ENCODE measurements around the gene CXXC1.
"Not testable (repeated sequence)": the region's sequence is repeated elsewhere in the genome, so short reads cannot be mapped to it uniquely, and the experiment has no call there.

Gene CXXC1

DNA sequence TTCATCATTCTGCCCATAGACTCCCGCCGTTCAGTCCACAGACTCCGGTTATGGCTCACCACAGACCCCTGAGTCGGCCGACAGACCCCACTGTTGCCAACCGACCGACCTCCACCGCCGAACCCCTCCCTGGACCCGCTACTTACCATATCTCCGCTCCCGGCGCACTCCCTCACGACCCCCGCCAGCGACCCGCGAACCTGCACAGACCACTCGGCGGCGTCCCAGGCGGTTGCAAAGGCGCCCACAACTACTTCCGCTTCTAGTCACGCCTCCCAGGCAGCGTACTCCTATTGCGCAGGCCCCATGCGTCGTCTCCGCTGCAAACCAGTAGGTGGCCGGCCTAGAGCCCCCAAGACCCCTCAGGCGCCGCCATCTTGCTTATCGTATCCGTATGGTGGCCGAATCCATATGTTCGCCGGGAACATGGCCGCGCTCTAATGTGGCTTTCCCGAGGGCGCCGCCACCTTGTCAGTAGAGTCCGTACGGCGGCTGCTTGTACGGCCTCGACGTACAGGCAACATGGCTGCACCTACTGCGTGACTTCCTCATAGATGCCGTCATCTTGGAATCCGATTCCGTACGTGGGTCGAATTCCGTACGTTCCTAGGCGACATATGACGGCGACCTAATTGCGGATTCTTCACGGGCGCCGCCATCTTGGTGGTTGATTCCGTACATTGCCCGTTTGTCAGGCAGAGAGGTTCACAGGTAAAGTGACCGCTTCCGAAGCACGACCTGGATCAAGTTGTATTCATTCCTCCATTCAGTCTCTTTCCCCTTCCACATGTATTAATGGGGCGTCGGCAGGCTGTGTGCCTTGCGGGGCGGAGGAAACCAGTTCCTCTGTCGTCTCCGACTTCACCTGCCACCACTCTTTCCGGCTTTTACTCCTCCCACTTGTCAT is at the start of gene CXXC1:
Gene CXXC1, minus strand, starts transcription at position 252 of the 907 bp plus-strand sequence. Its CDS starts 103 bp downstream, at position 149.
- DNase-seq: peak; percentile 99

DNA sequence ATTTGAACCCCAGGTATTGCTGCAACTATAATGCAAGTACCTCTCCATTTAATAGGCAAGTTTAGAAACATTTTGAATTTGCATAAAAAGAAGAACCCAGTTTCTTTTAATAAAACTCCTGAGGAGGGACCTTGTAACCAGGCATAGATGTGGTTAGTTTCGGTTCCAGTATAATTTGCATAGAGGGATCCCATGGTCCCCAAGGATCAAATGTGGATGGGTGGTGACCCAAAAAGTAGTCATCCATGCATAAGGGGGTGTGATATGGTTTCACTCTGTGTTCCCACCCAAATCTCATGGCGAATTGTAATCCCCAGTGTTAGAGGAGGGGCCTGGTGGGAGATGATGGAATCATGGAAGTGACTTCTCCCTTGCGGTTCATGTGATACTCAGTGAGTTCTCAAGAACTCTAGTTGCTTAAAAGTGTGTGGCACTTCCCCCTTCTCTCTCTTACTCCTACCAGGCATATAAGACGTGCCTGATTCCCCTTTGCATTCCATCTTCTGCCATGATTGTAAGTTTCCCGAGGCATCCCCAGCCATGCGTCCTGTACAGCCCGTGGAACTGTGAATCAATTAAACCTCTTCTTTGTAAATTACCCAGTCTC is 47.2 kb upstream of the CXXC1 start:
- DNase-seq: no peak

DNA sequence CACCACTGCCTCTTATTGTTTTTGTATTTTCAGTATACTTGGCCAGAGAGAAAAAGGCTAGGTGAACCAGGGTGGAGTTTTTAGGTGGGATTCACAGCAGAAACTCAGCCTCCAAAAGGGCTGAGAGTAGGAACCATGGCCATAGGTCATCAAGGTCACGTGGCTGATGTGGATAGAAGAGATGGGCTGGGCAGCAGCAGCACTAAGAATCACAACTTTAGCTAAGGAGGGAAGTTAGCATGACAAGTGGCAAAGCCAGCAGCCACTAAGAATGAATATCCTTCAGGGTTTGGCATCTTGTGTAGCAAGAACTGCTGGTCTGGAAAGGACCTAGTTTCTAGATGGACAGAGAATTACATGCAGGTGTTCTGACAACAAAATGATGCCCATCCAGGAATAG is 44.2 kb upstream of the CXXC1 start:
- no peak for DNase-seq

DNA sequence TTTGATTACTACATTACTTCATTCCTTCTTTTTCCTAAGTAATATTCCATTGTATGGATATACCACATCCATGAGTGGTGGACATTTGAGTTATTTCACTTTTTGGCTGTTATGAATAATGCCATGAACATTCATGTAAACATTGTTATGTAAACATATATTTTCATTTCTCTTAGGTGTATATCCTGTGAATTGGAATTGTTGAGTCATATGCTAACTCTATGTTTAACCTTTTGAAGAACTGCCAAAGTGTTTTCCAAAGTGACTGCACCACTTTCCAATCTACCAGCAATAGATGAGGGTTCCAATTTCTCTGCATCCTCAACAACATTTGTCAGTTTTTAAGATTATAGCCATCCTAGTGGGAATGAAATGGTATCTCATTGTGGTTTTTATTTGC is 42.7 kb upstream of the CXXC1 start:
- no peak for DNase-seq

DNA sequence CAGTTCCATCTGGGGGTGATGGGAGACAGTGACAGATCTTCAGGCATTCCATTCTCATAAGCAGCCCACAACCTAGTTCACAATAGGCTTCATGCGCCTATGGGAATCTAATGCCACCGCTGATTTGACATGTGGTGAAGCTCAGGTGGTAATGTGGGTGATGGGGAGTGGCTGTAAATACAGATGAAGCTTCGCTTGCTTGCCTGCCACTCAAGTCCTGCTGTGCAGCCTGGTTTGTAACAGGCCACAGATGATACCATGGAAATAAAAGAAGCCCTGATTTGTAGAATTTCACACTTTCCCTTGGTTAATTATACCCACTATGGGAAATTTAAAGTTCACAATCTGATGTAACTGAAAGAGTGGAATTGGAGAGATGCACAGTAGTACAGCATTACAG is 40.5 kb upstream of the CXXC1 start:
- no peak for DNase-seq

DNA sequence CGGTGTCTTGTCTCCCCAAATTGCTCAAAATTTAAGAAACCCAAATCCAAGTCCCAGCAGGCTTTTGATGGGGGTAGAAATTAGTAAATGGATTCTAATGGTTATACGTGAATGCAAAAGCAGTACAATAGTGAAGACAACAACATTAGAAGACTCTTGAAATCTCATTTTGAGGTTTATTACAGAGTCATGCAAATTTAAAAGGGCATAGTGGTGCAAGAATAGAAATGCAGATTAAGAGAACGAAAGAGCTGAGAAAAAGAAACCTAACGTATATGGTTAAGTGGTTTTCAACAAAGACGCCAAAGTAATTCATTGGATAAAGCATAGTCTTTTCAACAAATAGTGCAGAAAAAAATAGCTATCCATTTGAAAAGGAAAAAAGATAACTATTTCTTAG is 33.2 kb upstream of the CXXC1 start:
- DNase-seq: no peak

DNA sequence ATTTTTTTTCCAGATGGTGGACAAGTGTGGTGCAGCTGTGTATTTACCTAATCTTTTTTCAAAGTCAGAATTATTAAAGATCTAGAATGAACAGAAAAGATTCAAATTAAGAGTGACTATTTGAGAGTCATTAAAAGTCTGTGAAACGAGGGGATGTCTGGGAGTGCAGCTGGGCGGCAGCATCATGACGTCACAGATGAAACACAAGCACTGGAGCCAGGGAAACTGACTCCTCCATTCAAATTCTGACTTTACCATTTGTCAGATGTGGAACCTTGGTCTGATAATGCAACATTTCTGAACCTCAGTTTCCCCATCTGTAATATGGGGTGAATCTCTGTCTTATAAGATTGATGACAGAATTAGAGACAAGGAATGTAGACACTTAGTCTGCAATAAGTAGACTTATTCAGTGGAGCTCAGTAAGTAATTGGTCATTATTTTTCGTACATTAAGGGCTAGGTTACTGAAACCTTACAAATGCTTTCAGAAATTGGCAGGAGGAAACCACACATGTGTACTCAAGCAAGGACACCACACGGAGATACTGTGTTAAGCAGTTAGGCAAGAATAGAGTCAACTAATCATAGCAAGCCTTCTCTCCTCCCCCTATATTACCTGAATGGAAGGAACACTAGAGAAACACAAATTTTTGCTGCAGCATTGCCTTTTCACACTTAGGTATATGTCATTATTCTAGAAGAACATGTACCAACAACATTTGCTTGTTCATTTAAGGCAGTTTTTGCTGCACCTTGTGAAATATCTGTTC is 27.8 kb upstream of the CXXC1 start:
- no peak for DNase-seq

DNA sequence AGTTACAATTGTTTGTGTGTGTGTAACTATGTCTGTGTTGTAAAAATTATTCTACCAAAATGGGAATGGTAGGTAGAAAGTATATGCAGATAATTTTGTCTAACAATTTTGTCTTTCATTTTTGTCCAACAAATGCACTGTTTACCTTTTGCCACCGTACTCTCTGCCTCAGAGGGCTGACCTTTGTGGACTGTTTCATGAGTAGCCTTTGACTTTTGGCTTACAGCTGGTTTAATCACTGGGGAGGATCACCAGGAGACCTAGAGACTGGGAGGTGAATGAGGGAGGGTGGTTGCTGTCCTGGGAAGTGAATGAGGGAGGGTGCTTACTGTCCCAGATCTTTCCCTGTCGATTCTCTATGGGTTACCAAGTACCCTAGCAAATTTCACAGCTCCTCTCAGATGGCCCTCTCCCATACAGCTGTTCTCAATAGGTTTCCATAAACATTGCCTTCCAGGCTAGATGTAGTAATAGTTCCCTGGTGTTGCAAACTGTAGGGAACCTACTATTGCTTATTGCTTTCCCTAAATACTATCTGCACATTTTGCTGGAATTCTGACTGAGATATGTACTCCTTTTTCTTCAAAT is 26.5 kb upstream of the CXXC1 start:
- no peak for DNase-seq

DNA sequence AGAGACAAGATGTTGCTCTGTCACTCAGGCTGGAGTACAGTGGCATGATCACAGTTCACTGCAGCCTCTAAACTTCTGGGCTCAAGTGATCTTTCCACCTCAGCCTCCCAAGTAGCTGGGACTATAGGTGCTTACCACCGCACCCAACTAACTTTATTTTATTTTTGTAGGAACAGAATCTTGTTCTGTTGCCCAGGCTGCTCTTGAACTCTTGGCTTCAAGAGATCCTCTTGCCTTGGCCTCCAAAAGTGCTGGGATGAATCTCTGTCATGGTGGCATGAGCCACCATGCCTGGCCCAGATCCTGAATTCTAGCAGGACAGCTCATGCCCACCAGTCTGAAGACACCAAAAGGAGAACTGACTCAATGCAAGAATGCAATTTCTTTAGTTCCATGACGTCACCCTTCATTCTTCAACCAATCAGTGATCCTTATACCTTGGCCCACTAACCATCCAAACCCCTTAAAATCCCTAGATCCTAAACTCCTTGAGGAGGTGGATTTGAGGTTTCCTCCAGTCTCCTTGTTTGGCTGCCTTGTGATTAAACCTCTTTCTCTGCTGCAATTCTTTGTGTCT is 25.6 kb upstream of the CXXC1 start:
- DNase-seq: no peak

DNA sequence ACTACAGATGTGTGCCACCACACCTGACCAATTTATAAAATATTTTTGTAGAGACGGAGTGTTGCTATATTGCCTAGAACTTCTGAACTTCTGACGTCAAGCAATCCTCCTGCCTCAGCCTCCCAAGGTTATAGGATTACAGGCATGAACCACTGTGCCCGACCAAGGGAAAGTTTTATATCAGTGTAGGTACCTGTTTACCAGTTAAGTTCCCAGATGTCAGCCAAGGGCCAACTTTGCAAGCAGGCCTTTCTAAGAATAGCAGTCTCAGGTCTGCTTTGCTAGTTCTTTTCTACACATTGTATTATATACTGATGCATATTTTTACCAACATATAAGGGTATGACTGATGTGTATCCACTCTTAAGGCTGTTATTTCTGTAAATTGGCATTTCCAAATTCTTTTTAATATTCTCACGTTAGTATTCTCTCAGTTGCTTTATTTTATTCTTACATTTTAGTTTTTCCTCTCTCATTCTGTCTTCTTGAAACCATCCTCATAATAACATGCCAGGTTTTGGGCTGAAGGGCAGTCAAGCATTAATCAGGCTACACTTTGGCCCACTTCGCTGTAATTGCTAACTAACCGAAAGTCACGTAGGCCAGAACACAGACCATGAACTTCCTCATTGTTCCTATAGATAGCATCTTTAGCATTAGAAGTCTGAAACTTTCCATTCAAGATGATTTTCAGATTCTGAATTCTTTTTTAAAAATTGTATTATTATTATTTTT is 25.0 kb upstream of the CXXC1 start:
- no peak for DNase-seq

DNA sequence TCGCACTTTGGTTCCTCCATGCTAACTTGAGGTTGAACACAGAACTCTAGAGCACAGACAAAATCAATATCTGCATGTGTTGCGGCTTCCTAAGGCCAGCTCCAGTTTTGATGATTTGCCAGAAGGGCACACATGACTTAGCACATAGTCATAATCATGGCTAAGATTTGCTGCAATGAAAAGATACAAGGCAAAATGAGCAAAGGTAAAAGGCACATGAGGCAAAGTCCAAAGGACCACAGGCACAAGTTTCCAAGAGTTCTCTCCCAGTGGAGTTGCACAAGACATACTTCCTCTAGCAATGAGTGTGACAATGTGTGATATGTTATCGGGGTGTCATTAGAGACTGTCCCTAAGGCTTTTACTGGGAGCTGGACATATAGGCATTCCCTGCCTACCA is 24.2 kb upstream of the CXXC1 start:
- DNase-seq: no peak

DNA sequence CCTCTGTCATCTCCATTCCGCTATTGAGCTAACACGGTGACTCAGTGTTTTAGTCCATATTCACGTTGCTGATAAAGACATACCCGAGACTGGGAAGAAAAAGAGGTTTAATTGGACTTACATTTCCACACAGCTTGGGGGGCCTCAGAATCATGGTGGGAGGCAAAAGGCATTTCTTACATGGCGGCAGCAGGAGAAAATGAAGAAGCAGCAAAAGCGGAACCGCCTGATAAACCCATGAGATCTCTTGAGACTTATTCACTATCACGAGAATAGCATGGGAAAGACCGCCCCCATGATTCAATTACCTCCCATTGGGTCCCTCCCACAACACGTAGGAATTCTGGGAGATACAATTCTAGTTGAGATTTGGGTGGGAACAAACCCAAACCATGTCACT is 22.6 kb upstream of the CXXC1 start:
- no peak for DNase-seq

DNA sequence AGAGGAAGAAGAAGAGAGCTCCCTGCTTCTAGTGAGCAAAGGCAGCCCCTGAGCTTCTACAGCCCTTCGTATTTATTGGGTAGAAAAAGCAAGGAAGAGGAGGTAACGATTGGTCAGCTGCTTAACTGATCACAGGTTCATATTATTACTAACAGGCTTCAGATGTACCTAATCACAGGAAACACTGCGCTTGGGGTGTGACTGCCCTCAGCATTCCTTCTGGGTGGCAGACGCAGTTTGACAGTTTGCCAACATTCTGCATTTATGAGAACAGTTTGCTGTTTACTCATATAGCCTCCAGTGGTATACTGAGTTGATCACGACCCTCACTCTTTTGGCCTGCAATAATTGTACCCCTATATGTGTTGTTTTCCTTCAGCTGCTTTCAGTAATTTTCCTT is 21.4 kb upstream of the CXXC1 start:
- not testable (repeated sequence) for DNase-seq

DNA sequence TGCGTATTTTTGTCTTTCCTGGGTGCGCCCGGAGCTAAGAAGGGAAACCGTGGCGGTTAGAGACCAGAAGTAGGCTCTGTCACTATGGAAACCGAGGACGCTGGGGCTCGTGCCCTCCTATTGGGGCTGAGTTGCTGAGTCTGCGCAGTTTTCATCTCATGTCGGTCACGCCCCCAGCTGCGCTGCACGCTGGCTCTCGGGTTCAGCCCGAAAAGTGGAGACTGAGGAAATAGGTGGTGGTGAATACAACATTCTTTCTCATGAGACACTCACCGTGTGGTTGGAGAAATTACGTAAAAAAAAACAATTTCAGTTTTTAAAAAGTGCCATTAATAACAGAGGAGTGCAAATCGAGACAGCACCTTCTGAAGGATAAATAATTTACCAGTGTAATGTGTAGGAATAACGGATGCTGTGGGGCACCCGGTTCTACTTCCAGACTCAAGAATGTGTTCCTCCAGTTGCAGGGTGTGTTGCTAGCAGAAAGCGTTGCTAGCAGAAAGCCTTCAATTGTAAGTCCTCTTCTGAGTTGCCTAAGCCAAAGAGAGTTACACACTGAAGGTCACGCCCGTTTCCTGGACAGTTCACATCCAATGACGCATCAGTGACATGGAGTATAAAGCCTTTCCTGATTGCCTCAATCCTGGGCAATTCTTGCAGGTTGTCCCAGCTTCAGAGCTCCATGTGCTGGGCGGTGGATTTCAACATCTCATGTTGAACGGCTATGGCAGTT is 20.4 kb upstream of the CXXC1 start:
- peak; percentile 83 for DNase-seq

DNA sequence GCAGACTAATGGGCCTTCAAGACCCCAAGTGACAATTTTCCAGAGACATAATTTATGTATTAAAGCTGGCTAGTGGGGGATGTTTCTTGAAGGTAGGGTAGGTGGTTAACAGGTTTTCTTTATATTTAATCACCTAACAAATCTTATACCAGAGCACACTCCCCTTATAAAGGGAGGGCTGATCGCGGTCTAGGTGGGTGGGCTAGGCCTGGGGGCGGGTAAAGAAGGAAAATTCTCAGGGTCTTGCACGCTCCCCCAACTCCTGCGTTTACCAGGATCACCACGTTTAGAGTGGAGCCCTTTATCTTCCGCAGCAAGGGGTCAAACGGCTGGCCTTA is 19.9 kb upstream of the CXXC1 start:
- no peak for DNase-seq

DNA sequence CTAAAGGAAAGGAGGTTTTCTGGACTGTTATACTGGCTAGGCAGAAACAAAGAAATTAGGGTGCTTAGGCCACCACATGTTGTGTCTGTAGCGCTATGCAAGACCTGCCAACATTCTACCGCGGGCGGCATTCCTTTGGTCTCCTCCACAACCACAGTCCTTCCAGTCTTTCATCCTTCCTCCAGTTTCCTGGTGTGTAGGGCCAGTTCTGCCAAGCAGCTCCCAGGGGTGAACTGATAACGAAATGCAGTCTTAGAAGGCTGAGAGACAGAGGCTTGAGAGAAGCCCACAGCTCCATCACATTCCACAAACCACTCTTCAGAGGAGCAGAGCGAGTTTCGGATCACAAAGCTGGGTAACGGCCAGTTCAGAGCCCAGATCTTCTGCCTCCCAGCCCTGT is 19.5 kb upstream of the CXXC1 start:
- DNase-seq: no peak

DNA sequence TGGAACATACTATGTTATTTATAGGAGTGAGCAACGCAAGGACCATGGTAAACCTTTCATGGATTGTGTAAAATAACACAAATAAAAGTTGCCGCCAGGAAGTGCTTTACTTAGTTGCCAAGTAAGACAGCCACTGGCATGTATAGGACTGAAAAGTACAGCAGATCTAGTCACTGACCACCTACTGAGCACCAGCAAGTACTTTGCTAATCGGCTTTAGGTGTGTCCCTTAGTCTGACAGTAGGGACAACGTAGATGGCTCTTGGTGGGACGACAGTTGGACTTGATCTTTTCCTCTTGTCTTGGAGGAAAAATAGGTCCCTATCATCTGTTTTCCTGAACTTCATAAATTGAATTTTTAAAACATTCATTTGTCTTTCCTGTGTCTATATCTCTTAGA is 13.6 kb upstream of the CXXC1 start:
- DNase-seq: no peak

DNA sequence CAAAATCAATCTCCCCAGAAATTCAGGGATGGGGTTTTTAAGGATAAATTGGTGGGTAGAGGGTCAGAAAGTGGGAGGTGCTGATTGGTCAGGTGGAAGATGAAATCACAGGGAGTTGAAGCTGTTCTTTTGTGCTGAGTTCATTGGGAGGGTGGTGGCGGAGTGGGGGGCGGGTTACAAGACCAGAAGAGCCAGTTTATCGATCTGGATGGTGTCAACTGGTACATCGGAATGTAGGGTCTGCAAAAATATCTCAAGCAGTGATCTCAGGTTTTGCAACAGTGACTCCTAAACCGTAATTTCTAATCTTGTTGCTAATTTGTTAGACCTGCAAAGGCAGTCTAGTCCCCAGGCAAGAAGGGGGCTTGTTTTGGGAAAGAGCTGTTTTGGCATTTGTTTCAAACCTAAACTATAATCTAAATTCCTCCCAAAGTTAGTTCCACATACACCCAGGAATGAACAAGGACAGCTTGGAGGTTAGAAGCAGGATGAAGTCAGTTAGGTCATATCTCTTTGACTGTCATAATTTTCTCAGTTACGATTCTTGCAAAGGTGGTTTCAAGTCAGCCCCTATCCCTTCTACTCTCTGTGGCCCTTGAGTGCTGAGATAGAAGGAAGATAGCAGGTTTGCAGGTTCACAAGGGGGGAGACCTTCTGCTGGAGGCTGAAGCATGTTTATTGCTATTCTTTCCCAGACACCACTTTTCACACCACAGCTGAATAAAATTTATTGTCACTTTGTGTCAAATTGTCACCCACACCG is 12.3 kb upstream of the CXXC1 start:
- DNase-seq: no peak

DNA sequence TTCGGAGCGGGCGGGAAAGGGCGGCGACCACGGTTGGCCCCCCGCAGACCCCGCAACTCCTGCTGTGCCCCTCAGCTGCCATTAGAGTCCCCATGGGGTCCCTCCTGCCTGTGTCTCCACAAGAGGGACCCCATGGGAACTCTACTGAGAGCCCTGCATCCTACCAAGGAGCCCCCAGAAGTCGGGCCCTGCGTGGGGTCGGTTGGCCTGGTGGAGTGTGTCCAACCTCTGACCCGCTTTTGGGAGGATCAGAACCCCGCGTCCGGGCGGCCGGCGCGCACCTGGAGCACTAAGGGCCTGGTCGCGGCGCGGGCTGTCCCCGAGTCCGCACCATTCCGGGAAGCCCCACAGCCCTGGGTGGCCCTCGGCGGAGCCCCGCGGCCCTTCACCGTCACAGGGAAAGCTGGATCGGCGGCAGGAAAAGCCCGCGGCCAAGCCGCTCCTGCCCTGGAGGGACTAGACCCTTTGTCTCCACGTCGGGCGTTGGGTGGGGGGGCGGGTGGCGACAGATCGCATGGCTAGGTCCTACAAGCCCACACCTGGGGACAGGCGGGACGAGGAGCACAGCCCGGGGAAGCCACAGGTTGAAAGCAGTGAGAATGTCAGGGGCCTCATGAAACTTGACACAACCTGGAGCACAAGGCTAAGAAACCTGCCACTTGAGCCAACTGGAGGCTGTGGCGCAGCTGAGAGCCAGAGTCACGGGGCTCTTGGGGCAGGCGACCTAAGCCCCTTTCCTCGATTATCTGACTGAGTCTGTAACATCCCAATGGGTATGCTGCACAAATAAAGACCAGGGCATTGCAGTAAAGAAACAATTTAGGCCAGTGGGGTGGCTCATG is 11.2 kb upstream of the CXXC1 start:
- no peak for DNase-seq
